IPS DF 19.7 (cell line): Measurements from ENCODE around the gene PTGES3L.
"Not testable (repeated sequence)": the region's sequence is repeated elsewhere in the genome, so short reads cannot be mapped to it uniquely, and the experiment has no call there.

Source experiments
- DNase-seq: peaks from one replicate; pipeline ENCODE4 v3.0.0-alpha.2; 2013; ENCODE audit warnings: low read depth, low spot score

Gene PTGES3L

DNA sequence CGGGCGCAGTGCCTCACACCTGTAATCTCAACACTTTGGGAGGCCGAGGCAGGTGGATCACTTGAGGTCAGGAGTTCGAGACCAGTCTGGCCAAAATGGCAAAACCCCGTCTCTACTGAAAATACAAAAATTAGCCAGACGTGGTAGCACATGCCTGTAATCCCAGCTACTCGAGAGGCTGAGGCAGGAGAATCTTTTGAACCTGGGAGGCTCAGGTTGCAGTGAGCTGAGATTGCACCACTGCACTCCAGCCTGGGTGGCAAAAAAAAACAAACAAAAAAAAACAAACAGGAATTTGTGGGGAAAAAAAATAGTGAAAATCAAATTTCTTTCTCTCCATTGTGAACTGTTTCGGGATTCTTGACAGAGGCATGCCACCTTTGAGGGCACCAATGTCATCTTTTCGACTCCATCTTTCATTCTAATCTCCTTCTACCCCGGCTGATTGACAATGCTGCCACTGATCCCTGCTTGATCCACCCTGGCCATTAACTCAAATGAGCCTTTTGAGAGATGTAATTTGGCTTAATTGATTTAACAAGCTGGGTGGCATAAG is 60.3 kb downstream of the PTGES3L start:
- DNase-seq = not testable (repeated sequence)

GRCh38 chr17:42918902-42919521 is 60.9 kb downstream of the PTGES3L start:
- no peak for DNase-seq
